ENCODE measurements around the gene CCDC47. TPM values are rescaled to one million over a fixed set of nuclear protein-coding genes. Genes with fewer than 3 reads are reported as not detected.

Gene CCDC47
- total RNA-seq, 4 donors from 2014 or later = 55.9 to 66.4 (median 63.7) TPM

GRCh38 chr17:63701868-63702720, 71.3 kb downstream of the CCDC47 start:
- Histone ChIP-seq H3K4me3 (peak overlapping the region in 3 of 4 donors; percentile 14 to 79 (median 45)), H3K27ac (peak overlapping the region; percentile 2 to 91 (median 46)), H3K9me3 (no peaks in the 10 kb centered on the region), H3K27me3 (peaks cover 0 to 19% (median 0%) of the 10 kb centered on the region in 4 donors), H3K36me3 (peaks cover 6 to 44% (median 6%) of the 10 kb centered on the region in 3 donors), H3K4me1 (peaks cover 23 to 66% (median 41%) of the 10 kb centered on the region in 3 donors)
- WGBS, 2 donors = 57 to 73% methylated on average over 11 to 13 of the region's 19 CpGs
- TF ChIP-seq, protein P1, sequence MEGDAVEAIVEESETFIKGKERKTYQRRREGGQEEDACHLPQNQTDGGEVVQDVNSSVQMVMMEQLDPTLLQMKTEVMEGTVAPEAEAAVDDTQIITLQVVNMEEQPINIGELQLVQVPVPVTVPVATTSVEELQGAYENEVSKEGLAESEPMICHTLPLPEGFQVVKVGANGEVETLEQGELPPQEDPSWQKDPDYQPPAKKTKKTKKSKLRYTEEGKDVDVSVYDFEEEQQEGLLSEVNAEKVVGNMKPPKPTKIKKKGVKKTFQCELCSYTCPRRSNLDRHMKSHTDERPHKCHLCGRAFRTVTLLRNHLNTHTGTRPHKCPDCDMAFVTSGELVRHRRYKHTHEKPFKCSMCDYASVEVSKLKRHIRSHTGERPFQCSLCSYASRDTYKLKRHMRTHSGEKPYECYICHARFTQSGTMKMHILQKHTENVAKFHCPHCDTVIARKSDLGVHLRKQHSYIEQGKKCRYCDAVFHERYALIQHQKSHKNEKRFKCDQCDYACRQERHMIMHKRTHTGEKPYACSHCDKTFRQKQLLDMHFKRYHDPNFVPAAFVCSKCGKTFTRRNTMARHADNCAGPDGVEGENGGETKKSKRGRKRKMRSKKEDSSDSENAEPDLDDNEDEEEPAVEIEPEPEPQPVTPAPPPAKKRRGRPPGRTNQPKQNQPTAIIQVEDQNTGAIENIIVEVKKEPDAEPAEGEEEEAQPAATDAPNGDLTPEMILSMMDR (IDR thresholded peaks at IDR 0.05) = no peak
- TF ChIP-seq POLR2A (IDR thresholded peaks at IDR 0.05) = no peak
- intact Hi-C loops (cut with DNase I) = no loop called here
- no peak for DNase-seq

DNA sequence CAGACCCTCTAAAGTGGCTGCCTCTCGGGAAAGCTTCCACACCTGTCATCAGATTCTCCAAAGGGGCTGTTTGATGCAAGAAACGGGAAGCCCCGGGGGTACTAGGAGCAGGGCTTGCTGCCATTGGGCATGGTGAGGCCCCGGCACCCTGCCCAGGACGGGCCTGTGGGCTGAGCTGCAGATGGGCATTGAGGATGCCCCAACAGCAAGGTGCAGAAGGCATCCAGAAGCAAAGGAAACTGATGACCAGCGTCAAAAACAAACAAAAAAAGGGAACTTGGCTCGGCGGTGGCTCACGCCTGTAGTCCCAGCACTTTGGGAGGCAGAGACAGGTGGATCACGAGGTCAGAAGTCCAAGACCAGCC, 72.0 kb downstream of the CCDC47 start:
- intact Hi-C loops (cut with DNase I) = no loop called here
- peak overlapping the region; percentile 51 to 91 (median 83) for H3K27ac ChIP-seq
- WGBS, 2 donors = 54 to 58% methylated on average over 5 of the region's 10 CpGs
- peak overlapping the region in 3 of 4 donors; percentile 45 to 79 (median 73) for H3K4me3 ChIP-seq
- H3K27me3 ChIP-seq = peaks cover 0 to 19% (median 0%) of the 10 kb centered on the region in 4 donors
- peaks cover 23 to 66% (median 41%) of the 10 kb centered on the region in 3 donors for H3K4me1 ChIP-seq
- no peak for TF ChIP-seq POLR2A (IDR thresholded peaks at IDR 0.05)
- TF ChIP-seq, protein P1 (IDR thresholded peaks at IDR 0.05) = no peak
- H3K9me3 ChIP-seq = no peaks in the 10 kb centered on the region
- H3K36me3 ChIP-seq = peaks cover 6 to 38% (median 6%) of the 10 kb centered on the region in 3 donors
- no peak for DNase-seq

DNA sequence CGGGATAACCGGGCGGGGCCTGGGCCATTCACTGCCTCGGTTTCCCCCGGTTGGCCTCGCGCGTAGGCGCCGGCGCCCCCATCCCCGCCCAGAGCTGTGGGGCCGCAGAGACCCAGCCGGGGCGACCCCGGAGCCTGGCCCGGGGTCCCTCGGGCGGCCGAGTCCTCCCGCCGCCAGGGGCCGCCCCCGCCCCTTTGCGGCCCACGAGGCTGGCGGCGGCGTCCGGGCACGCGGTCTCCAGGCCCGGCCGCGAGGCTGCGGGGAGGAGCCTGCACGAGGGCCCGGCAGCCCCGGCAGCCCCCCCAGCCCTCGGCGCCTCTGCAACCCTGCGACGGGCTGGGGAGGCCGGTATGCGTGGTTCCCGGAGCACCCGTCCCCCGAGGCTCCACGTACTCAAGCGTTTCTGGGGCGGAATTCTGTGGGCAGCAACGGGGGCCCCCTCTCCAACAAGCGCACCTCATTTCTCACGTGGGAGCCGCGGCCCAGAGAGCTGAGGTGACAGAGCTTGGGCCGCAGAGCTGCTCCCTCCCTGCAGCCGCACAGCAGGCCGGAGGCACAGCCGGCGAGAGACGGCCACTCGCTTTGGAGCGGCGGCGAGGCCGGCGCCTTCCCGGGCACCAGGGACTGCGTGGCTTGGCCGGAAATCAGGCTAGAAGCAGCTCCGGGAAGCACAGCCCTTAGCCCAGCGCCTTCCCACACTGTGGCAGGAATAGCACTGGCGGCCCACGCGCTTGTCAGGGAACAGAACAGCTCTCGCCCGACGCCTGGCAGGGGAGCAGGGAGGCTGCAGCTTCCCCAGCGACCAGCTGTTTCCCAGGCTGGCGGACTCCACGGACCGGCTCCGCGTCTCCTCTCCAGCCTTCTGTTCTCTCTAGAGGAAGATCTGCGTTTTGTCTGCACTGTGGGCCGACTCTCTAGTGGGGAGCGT, 72.6 kb downstream of the CCDC47 start:
- Histone ChIP-seq H3K4me1 (peaks cover 23 to 65% (median 41%) of the 10 kb centered on the region in 3 donors), H3K27me3 (peaks cover 0 to 19% (median 0%) of the 10 kb centered on the region in 4 donors), H3K4me3 (peak overlapping the region; percentile 45 to 79 (median 66)), H3K9me3 (no peaks in the 10 kb centered on the region), H3K27ac (peak overlapping the region; percentile 52 to 91 (median 83)), H3K36me3 (peaks cover 6 to 31% (median 6%) of the 10 kb centered on the region in 3 donors)
- TF ChIP-seq, protein P1 (IDR thresholded peaks at IDR 0.05) = peak in 1 of 6 experiments; percentile 4
- TF ChIP-seq POLR2A (IDR thresholded peaks at IDR 0.05) = no peak
- intact Hi-C loops (cut with DNase I) = no loop called here
- DNase-seq = no peak
- 32% methylated on average over 14 of the region's 88 CpGs; no CpG with 5 or more reads in 1 of the 2 donors for WGBS, 2 donors

GRCh38 chr17:63699638-63700527, 73.5 kb downstream of the CCDC47 start, which contains the start of gene LIMD2:
LIMD2 (minus strand) TSS chr17:63700125; CDS start chr17:63699298, 827 bp downstream.
- intact Hi-C loops (cut with DNase I) = no loop called here
- H3K27ac ChIP-seq = peak within 1 kb of the TSS; percentile 52 to 91 (median 83)
- H3K9me3 ChIP-seq = no peaks in the 10 kb centered on the region
- DNase-seq = no peak
- peaks cover 6 to 28% (median 6%) of the 10 kb centered on the region in 3 donors for H3K36me3 ChIP-seq
- peaks cover 23 to 66% (median 41%) of the 10 kb centered on the region in 3 donors for H3K4me1 ChIP-seq
- TF ChIP-seq, protein P1 (IDR thresholded peaks at IDR 0.05) = no peak
- TF ChIP-seq POLR2A (IDR thresholded peaks at IDR 0.05) = peak in 2 of 4 donors; percentile 36 to 52
- peaks cover 0 to 19% (median 0%) of the 10 kb centered on the region in 4 donors for H3K27me3 ChIP-seq
- no CpG with 5 or more reads among the region's 133 CpGs for WGBS, 2 donors
- peak within 1 kb of the TSS; percentile 45 to 79 (median 66) for H3K4me3 ChIP-seq
